Fibroblast of lung (primary cell): ENCODE results near the gene MLIP.

Source experiments
- EZH2 ChIP-seq: IDR thresholded peaks from 2 replicates; pipeline ENCODE4 v1.5.1; 2012; ENCODE audit warnings: low read length, control low read depth, mild to moderate bottlenecking; ENCODE audit errors: missing control alignments
- TF ChIP-seq, protein P1 (sequence below), 2 donors: IDR thresholded peaks in 1 of 2; conservative IDR thresholded peaks in 1 of 2; 1 replicate in 1 of 2; 2 replicates in 1 of 2; pipeline ENCODE4 v1.5.1; 2011 to 2012; ENCODE audit warnings: low read length in 2 of 2, control low read depth in 1 of 2, inconsistent platforms in 1 of 2, low read depth in 1 of 2, mild to moderate bottlenecking in 1 of 2

- TF ChIP-seq, protein P1, sequence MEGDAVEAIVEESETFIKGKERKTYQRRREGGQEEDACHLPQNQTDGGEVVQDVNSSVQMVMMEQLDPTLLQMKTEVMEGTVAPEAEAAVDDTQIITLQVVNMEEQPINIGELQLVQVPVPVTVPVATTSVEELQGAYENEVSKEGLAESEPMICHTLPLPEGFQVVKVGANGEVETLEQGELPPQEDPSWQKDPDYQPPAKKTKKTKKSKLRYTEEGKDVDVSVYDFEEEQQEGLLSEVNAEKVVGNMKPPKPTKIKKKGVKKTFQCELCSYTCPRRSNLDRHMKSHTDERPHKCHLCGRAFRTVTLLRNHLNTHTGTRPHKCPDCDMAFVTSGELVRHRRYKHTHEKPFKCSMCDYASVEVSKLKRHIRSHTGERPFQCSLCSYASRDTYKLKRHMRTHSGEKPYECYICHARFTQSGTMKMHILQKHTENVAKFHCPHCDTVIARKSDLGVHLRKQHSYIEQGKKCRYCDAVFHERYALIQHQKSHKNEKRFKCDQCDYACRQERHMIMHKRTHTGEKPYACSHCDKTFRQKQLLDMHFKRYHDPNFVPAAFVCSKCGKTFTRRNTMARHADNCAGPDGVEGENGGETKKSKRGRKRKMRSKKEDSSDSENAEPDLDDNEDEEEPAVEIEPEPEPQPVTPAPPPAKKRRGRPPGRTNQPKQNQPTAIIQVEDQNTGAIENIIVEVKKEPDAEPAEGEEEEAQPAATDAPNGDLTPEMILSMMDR (conservative IDR thresholded peaks at IDR 0.05 in 1 of 2, IDR thresholded peaks at IDR 0.05 in 1 of 2; ENCODE audit: low read depth in 1 of 2, low read length in 2 of 2), result no peak
- no peak for TF ChIP-seq EZH2
Measured at GRCh38 chr6:54151861-54152260, 40.6 kb downstream of the MLIP start.
